HepG2 (cell line): Measurements from ENCODE around the gene DCLRE1B. TPM values are rescaled to one million over a fixed set of nuclear protein-coding genes. Genes with fewer than 3 reads are reported as not detected.

Source experiments
- CBX5 ChIP-seq: sonication (generic); formaldehyde crosslinking; IDR thresholded peaks from 2 replicates; pipeline ENCODE4 v1.4.0; 2020; ENCODE audit warnings: missing genetic modification reagents, borderline replicate concordance
- ETV6 ChIP-seq: sonication (generic); formaldehyde crosslinking; conservative IDR thresholded peaks from 2 replicates; pipeline ENCODE4 v1.4.0; 2020; ENCODE audit warnings: missing genetic modification reagents
- MAZ ChIP-seq, 2 experiments: sonication (generic) in 1 of 2; formaldehyde crosslinking in 1 of 2; IDR thresholded peaks; 2 replicates each; pipeline versions ENCODE4 v1.5.0 to v1.6.1; 2012 to 2020; ENCODE audit warnings: low read depth in 2 of 2, mild to moderate bottlenecking in 2 of 2, borderline replicate concordance in 1 of 2, improper control_type of control experiment in 1 of 2, low read length in 1 of 2, missing genetic modification reagents in 1 of 2, moderate library complexity in 1 of 2
- POGZ ChIP-seq: sonication (generic); formaldehyde crosslinking; IDR thresholded peaks from 2 replicates; pipeline ENCODE4 v1.4.0; 2020; ENCODE audit warnings: mild to moderate bottlenecking, missing genetic modification reagents
- ZNF776 ChIP-seq: sonication (generic); formaldehyde crosslinking; IDR thresholded peaks from 2 replicates; pipeline ENCODE4 v1.4.0; 2020; ENCODE audit warnings: mild to moderate bottlenecking, missing genetic modification reagents
- polyA plus RNA-seq, 8 experiments: library from polyadenylated mRNA; depleted of rRNA in 3 of 8; stranded (reverse) in 7 of 8; unstranded in 1 of 8; fragments of >200 nt; fragmentation: Illumina TruSeq in 4 of 8; extraction: Trizol in 4 of 8; gene quantifications; 2 replicates each; pipeline versions ENCODE4 v1.2.1 to v1.2.3, GENCODE V29; 2011 to 2016; ENCODE audit warnings: low read depth in 4 of 8, missing spikeins in 1 of 8, mixed read lengths in 1 of 8; ENCODE audit not compliant: insufficient read depth in 1 of 8
- total RNA-seq, 5 experiments: library from RNA; depleted of rRNA; stranded (reverse); fragments of >200 nt; fragmentation: Illumina TruSeq; extraction: Trizol; gene quantifications; 2 replicates each; pipeline ENCODE4 v1.2.3, GENCODE V29; 2016; ENCODE audit warnings: low read depth in 1 of 5
- TF ChIP-seq, protein P1 (sequence below): IDR thresholded peaks from 2 replicates; pipeline ENCODE4 v1.6.1; 2016; ENCODE audit warnings: low read depth
- TF ChIP-seq, protein P2 (sequence below): sonication (generic); formaldehyde crosslinking; IDR thresholded peaks from 2 replicates; pipeline ENCODE4 v1.5.0; 2020; ENCODE audit warnings: missing genetic modification reagents
- TF ChIP-seq, protein P3 (sequence below): sonication (generic); formaldehyde crosslinking; IDR thresholded peaks from 2 replicates; pipeline ENCODE4 v1.4.0; 2020; ENCODE audit warnings: missing genetic modification reagents, borderline replicate concordance
- TF ChIP-seq, protein P4 (sequence below): sonication (generic); formaldehyde crosslinking; IDR thresholded peaks from 2 replicates; pipeline ENCODE4 v1.8.1; 2023; ENCODE audit warnings: mild to moderate bottlenecking, moderate library complexity, missing genetic modification reagents
- TF ChIP-seq, protein P5 (sequence below): sonication (generic); formaldehyde crosslinking; IDR thresholded peaks from one replicate; pipeline ENCODE4 v1.5.1; 2020; ENCODE audit warnings: mild to moderate bottlenecking, missing genetic modification reagents; ENCODE audit errors: not compliant biosample characterization

DCLRE1B gene
- total and polyA plus RNA-seq, 2 of the 13 experiments (the other 11 are each of a cell fraction or from before 2014, with no cell fraction given), result 2.7 to 8.0 TPM

DNA sequence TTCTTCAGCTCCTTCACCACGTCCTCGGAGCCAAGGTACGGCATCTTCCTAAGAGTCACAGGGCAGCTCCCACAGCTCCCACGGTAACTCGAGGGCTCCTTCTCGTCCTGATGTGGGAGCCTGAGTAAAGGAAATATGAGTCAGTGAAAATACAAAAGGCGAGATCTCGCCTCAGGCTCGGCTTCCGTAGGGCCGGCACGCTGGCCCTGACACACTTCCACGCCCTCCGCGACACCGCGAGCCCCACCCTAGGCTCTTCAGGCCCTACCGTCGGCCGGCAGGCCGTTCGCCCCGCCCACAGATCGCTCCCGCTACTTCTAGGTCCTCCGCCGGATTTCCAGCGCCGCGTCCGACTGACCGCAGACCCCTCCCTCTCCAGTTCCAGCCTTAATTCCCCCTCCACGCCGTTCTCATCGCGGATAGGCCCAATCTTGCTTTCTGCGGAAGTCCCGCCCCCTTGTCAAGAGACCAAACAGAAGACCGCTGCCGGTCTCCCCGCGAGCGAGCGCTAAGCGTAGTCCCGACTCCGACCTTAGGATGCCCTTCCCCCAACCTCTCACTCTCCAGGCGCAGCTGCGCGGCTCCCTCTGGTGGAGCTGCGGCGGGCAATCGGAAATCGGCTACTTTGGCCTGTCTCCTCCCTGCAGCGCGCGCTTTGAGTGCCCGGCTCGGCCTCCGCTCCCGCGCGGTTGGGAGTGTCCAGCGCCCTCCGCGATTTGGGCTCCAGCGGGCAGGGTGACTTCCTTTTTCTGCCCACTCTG is at the start of gene DCLRE1B, which contains the start of gene AP4B1 (continued):
- TF ChIP-seq, protein P1, sequence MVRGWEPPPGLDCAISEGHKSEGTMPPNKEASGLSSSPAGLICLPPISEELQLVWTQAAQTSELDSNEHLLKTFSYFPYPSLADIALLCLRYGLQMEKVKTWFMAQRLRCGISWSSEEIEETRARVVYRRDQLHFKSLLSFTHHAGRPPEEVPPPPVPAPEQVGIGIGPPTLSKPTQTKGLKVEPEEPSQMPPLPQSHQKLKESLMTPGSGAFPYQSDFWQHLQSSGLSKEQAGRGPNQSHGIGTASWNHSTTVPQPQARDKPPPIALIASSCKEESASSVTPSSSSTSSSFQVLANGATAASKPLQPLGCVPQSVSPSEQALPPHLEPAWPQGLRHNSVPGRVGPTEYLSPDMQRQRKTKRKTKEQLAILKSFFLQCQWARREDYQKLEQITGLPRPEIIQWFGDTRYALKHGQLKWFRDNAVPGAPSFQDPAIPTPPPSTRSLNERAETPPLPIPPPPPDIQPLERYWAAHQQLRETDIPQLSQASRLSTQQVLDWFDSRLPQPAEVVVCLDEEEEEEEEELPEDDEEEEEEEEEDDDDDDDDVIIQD (CRISPR knock-in tag), result peak; percentile 78
- TF ChIP-seq ETV6, result no peak
- peak; percentile 1; the same call in 1 of the 2 replicates for TF ChIP-seq ZNF776 (CRISPR knock-in tag)
- peak; percentile 56; the same call in 1 of the 2 replicates for TF ChIP-seq MAZ (IDR thresholded peaks at IDR 0.05; ENCODE audit: borderline replicate concordance, low read depth, low read length)
- peak; percentile 90 for TF ChIP-seq MAZ (CRISPR knock-in tag; IDR thresholded peaks at IDR 0.05; ENCODE audit: low read depth)
- TF ChIP-seq, protein P2, sequence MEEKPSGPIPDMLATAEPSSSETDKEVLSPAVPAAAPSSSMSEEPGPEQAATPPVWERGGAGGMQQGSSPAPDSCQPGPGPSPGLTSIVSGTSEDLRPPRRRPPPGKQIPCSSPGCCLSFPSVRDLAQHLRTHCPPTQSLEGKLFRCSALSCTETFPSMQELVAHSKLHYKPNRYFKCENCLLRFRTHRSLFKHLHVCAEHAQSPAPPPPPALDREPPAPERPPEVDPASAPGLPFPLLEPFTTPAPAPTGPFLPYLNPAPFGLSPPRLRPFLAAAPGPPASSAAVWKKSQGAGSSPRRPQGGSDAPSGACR (CRISPR knock-in tag), result peak; percentile 47; the same call in 1 of the 2 replicates
- peak; percentile 82 for TF ChIP-seq POGZ (CRISPR knock-in tag)
- TF ChIP-seq, protein P3, sequence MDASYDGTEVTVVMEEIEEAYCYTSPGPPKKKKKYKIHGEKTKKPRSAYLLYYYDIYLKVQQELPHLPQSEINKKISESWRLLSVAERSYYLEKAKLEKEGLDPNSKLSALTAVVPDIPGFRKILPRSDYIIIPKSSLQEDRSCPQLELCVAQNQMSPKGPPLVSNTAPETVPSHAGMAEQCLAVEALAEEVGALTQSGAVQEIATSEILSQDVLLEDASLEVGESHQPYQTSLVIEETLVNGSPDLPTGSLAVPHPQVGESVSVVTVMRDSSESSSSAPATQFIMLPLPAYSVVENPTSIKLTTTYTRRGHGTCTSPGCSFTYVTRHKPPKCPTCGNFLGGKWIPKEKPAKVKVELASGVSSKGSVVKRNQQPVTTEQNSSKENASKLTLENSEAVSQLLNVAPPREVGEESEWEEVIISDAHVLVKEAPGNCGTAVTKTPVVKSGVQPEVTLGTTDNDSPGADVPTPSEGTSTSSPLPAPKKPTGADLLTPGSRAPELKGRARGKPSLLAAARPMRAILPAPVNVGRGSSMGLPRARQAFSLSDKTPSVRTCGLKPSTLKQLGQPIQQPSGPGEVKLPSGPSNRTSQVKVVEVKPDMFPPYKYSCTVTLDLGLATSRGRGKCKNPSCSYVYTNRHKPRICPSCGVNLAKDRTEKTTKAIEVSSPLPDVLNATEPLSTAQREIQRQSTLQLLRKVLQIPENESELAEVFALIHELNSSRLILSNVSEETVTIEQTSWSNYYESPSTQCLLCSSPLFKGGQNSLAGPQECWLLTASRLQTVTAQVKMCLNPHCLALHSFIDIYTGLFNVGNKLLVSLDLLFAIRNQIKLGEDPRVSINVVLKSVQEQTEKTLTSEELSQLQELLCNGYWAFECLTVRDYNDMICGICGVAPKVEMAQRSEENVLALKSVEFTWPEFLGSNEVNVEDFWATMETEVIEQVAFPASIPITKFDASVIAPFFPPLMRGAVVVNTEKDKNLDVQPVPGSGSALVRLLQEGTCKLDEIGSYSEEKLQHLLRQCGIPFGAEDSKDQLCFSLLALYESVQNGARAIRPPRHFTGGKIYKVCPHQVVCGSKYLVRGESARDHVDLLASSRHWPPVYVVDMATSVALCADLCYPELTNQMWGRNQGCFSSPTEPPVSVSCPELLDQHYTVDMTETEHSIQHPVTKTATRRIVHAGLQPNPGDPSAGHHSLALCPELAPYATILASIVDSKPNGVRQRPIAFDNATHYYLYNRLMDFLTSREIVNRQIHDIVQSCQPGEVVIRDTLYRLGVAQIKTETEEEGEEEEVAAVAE (CRISPR knock-in tag), result peak; percentile 80; the same call in 1 of the 2 replicates
- peak; percentile 87; the same call in 1 of the 2 replicates for TF ChIP-seq CBX5 (CRISPR knock-in tag)
- TF ChIP-seq, protein P4, sequence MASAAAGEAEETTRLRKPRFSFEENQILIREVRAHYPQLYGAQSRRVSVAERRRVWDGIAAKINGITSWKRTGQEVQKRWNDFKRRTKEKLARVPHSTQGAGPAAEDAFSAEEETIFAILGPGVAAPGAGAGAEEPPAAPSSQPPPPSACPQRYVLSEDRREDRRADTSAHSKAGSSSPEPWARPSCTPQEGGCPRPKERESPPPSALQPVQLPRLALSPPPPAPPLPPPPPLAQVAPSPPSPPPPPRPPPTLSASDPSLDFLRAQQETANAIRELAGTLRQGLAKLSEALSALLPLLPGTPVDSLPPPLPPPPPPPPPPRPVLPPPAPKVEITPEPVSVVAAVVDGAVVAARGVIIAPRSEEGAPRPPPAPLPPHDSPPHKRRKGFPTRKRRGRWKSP, result peak; percentile 95
- TF ChIP-seq, protein P5, sequence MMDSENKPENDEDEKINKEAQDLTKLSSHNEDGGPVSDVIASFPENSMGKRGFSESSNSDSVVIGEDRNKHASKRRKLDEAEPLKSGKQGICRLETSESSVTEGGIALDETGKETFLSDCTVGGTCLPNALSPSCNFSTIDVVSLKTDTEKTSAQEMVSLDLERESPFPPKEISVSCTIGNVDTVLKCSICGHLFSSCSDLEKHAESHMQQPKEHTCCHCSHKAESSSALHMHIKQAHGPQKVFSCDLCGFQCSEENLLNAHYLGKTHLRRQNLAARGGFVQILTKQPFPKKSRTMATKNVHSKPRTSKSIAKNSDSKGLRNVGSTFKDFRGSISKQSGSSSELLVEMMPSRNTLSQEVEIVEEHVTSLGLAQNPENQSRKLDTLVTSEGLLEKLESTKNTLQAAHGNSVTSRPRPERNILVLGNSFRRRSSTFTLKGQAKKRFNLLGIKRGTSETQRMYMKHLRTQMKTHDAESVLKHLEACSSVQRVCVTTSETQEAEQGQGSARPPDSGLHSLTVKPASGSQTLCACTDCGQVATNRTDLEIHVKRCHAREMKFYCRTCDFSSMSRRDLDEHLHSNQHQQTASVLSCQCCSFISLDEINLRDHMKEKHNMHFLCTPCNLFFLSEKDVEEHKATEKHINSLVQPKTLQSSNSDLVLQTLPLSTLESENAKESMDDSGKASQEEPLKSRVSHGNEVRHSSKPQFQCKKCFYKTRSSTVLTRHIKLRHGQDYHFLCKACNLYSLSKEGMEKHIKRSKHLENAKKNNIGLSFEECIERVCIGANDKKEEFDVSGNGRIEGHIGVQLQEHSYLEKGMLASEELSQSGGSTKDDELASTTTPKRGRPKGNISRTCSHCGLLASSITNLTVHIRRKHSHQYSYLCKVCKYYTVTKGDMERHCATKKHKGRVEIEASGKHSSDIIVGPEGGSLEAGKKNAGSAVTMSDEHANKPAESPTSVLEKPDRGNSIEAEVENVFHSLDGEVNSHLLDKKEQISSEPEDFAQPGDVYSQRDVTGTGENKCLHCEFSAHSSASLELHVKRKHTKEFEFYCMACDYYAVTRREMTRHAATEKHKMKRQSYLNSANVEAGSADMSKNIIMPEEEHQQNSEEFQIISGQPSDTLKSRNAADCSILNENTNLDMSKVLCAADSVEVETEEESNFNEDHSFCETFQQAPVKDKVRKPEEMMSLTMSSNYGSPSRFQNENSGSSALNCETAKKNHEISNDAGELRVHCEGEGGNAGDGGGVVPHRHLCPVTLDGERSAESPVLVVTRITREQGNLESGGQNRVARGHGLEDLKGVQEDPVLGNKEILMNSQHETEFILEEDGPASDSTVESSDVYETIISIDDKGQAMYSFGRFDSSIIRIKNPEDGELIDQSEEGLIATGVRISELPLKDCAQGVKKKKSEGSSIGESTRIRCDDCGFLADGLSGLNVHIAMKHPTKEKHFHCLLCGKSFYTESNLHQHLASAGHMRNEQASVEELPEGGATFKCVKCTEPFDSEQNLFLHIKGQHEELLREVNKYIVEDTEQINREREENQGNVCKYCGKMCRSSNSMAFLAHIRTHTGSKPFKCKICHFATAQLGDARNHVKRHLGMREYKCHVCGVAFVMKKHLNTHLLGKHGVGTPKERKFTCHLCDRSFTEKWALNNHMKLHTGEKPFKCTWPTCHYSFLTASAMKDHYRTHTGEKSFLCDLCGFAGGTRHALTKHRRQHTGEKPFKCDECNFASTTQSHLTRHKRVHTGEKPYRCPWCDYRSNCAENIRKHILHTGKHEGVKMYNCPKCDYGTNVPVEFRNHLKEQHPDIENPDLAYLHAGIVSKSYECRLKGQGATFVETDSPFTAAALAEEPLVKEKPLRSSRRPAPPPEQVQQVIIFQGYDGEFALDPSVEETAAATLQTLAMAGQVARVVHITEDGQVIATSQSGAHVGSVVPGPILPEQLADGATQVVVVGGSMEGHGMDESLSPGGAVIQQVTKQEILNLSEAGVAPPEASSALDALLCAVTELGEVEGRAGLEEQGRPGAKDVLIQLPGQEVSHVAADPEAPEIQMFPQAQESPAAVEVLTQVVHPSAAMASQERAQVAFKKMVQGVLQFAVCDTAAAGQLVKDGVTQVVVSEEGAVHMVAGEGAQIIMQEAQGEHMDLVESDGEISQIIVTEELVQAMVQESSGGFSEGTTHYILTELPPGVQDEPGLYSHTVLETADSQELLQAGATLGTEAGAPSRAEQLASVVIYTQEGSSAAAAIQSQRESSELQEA (CRISPR knock-in tag), result peak; percentile 85
